ENCODE data around the gene FARP2.

Gene FARP2

DNA sequence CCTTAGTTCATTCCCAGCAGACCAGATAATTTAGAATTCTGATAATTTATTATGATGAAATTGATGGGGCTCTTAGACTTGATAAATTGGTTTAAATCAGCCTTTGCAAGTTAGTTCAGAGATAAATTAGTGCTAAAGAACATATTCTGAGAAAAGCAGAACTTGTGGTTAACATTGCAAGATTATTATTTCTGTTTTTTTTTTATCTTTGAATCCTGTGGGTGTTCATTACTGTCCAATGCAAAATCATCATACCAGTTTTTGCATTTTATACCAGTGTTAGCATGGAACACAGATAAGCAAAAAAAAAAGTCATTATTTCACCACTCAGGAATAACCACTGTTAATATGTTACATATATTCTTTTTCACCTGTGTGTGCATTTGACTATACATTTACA is 31.3 kb upstream of the FARP2 start:
- DNase-seq, result peak; percentile 91

- DNase-seq, result no peak
These were observed 30.8 kb upstream of the FARP2 start for GRCh38 chr2:241325257-241325656.

GRCh38 chr2:241329669-241330615 is 26.1 kb upstream of the FARP2 start:
- no peak for DNase-seq

GRCh38 chr2:241330616-241330981 is 25.5 kb upstream of the FARP2 start:
- no peak for DNase-seq

DNA sequence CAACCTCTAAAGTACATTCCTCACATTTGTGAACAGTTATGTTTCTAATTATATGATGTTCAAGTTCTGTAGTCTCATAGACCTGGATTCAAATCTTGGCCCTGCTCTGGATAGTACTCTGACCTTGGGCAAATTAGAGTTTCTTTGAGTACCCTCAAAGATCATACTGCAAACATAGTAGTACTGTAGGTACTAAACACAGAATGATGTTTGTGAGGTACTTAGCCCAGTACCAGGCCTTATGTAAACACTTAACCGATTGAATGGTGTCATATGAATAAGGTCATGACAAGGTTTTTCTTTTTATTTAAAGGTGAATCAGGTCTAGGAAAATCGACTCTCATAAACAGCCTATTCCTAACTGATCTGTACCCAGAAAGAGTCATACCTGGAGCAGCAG is 21.3 kb upstream of the FARP2 start:
- no peak for DNase-seq

DNA sequence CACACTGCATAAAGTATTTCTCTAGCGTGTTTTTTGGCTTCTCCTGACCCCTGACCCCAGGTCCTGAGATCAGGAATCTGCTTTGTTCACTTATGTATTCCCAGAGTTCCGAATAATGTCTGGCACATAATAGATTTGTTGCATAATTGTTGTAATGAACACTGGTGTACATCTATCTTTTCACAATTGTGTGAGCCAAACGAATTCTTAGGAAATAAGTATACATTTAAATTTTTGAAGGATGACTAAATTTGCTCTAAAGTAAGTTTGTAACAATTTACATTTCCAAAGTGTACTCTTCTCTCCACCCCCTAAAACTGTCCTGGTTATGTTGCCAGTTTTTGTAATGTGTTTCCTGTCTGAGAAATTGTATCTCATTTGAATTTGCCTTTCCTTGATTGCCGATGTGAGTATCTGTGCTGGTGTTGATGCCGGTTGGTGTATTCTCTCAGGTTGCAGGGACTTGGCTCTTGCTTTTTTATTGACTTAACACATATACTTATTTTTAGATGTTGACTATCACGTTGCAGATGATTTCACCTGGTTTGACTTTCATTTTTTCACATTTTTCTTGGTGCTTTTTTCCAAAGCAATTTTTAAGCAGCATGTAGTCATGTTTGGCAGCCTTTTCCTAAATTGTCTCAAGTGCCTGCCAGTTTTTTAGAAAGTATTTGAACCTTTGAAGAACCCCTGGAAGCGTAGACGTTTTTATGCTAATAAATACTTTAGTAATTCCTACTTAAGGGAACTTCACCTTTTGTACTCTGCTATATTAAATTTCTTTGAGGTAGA is 16.1 kb upstream of the FARP2 start:
- no peak for DNase-seq

- peak; percentile 23 for DNase-seq
These were observed 15.4 kb upstream of the FARP2 start for GRCh38 chr2:241340631-241341163.

DNA sequence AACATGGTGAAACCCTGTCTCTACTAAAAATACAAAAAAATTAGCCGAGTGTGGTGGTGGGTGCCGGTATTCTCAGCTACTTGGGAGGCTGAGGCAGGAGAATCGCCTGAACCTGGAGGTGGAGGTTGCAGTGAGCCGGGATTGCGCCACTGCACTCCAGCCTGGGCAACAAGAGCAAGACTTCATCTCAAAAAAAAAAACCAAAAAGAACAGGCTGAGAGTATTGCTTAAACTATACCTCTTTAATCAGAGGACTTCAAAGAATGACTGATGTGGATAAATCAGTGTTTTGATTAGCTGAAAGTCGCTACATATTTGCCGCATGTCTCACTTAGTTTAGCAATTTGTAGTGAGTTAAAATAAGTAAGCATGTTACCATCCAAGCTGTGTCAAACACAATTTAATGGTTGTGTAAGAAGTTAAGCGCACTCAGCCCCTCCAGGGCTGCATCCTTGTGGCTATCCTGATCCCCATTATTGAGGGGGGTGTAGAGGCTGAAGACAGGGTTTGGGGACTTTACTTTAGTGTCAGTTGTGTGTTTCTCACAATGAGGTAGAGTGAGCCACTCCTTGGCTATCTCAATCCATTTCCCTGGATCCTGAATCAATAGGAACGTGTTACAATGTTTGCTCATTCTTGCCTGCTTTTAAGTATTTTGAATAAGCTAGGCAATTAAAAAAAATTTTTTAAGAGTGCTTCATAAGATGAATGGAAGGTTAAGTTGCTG is 11.0 kb upstream of the FARP2 start:
- no peak for DNase-seq

GRCh38 chr2:241349941-241350340 is 6.1 kb upstream of the FARP2 start:
- DNase-seq, result no peak

GRCh38 chr2:241350530-241350877 is 5.6 kb upstream of the FARP2 start:
- no peak for DNase-seq

DNA sequence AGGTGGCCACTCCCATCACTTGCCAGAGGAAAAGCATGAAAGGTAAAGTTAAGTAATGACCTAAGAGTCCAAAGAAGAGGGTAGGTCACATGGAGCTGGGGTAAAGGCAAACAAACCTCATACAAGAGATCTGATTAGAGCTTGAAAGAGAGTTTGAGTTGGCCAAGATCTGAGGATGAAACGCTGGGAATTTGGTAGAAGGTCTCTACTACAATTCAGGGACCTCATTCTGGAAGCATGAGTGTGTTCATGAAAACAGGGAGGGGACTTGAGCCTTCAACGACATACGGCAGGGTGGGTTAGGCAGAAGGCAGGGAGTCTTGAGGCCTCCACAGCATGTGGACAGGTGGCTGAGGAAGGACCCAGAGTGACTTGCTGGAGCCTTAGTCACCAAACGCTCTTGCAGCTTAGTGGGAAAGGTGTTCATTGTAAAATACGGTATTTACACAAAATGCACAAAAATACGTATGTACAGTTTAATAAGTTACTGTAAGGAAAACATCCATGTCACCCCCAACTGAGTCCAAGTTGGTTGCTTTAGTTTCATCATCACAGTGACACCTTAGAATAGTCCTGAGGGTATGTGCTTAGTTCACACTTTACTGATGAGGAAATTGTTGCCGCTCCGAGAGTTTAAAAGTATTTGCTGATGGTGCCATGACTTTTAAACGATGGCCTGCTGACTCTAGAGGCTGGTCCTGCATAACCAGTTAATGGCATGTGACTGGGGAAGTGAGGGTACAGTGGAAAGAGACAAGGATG is 5.0 kb upstream of the FARP2 start:
- no peak for DNase-seq

- DNase-seq, result no peak
These were observed 4.4 kb upstream of the FARP2 start for GRCh38 chr2:241351640-241352031.

GRCh38 chr2:241352227-241352626 is 3.9 kb upstream of the FARP2 start:
- DNase-seq, result no peak

- DNase-seq, result peak; percentile 85
These were observed 1.1 kb upstream of the FARP2 start for GRCh38 chr2:241354668-241355658.

DNA sequence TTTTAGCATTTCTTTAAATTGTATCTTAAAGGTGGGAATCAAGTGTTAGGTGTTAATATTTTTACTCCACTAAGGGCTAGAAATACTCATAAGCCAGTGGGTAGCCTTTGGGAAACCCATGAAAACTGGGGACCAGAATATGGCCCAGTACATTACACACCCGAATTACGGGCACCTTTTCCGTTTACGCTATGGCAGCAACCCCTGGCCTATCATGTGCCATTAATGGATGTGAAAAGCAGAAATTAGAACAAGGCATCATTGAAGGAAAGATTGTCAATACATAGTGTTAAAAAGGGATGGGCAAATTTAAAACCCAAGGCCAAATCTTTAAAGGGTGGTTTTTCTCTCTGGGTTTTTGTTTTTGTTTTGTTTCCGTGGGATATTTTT is 781 bp downstream of the FARP2 start:
- peak; percentile 41 for DNase-seq

- DNase-seq, result no peak
These were observed 1.4 kb downstream of the FARP2 start for GRCh38 chr2:241357531-241357930.

- peak; percentile 55 for DNase-seq
These were observed 2.4 kb downstream of the FARP2 start for GRCh38 chr2:241358470-241358869.

DNA sequence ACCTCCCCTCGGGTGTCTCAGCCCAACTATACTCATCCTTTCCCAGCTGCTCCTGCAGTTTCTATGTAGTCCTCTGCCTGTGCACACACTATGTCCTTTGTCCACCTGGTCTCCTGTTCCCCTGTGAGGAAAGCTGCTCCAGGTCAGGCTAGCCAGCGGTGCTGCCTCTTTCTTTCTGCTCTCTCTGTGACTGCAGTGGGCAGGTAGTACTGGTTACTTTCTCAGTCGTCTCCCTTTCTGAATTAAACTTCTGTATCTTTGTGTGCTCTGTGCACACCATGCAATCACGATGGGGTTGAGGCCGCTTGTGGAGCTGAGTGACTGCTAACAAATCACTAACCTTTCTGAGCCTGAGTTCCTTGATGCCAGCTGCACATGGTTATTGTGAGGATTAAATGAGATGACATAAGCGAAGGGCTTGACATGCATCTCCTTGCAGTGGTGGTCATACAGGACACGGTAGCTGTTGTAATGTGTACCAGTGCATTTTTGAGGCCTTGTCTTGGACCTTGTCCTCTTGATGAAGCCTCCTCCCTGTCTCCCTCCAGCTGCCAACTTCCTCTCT is 3.5 kb downstream of the FARP2 start:
- no peak for DNase-seq

DNA sequence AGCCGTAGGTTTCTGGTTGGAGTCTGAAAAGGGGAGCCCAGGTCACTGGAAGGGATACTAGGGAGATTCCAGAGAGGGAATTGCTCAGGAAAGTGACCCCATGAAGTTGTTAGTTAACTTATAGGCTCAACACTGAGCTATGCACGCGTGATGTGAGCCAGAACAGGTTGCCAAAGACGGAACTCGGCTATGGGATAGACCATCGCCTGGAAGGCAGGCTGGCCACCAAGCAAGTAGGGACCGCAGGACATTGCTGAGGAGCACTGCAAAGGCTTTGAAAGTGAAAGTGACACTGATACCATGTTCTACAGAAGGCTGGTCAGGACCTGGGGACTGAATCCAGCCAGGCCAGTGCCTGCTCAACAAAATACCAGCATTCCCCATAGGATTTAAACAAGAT is 7.3 kb downstream of the FARP2 start:
- DNase-seq, result no peak

DNA sequence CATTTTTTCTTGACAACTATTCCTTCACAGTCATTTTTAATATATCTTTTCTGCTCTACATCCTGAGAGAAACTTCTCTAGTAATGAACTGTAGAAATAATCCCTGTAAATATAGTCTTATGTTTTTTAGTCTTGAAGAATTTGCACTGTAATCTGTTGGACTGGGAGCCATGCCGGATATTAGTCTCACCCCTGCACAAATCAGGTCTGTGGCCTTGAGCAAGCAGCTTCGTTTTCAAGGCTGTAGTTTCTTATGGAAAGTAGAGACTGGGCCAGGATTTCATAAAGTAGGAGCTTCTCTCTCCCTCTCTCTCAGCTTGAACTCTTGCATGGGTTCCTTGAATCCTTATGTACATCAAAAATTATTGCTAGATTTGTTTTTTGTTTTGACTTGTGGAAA is 8.7 kb downstream of the FARP2 start:
- DNase-seq, result no peak

- DNase-seq, result no peak
These were observed 10.6 kb downstream of the FARP2 start for GRCh38 chr2:241366678-241367077.
